Neural cell (in vitro differentiated cells): ENCODE measurements around the gene MYCBPAP. TPM values are rescaled to one million over a fixed set of nuclear protein-coding genes. Genes with fewer than 3 reads are reported as not detected.
A peak's percentile ranks its signal among the peaks of the same experiment; 100 is the strongest.

Experiments
- H2AFZ ChIP-seq: fragments of 200-600, 300-800 bp; sonication (generic), shearing (Covaris generic); 2 replicates; pipeline ENCODE4 v1.6.0; 2014; ENCODE audit warnings: low read depth, mild to moderate bottlenecking, antibody characterized with exemption, low read length, moderate library complexity
- H3F3A ChIP-seq: fragments of 200-600 bp; shearing (Covaris generic); 2 replicates; pipeline ENCODE4 v1.6.1; 2016; ENCODE audit warnings: mild to moderate bottlenecking, moderate library complexity, mixed read lengths, antibody characterized with exemption, low read length; ENCODE audit not compliant: insufficient read depth, poor library complexity, severe bottlenecking
- H3K27ac ChIP-seq: fragments of 200-600, 300-800 bp; sonication (generic), shearing (Covaris generic); 2 replicates; pipeline ENCODE4 v1.5.1; 2014; ENCODE audit warnings: mild to moderate bottlenecking, low read length, moderate library complexity
- H3K27me3 ChIP-seq: fragments of 300-800, 200-600 bp; sonication (generic), shearing (Covaris generic); 2 replicates; pipeline ENCODE4 v1.6.0; 2014; ENCODE audit warnings: mild to moderate bottlenecking, low read depth, low read length, moderate library complexity; ENCODE audit not compliant: insufficient read depth
- H3K36me3 ChIP-seq: fragments of 300-800, 200-600 bp; sonication (generic), shearing (Covaris generic); 2 replicates; pipeline ENCODE4 v1.5.1; 2014; ENCODE audit warnings: mild to moderate bottlenecking, antibody characterized with exemption, low read length, moderate library complexity; ENCODE audit not compliant: insufficient read depth
- H3K4me2 ChIP-seq: fragments of 300-800, 200-600 bp; sonication (generic), shearing (Covaris generic); 2 replicates; pipeline ENCODE4 v1.6.0; 2014; ENCODE audit warnings: mild to moderate bottlenecking, low read length
- H3K4me3 ChIP-seq: fragments of 300-800, 200-600 bp; sonication (generic), shearing (Covaris generic); 2 replicates; pipeline ENCODE4 v1.5.1; 2014; ENCODE audit warnings: mild to moderate bottlenecking, low read length, moderate library complexity
- H3K79me2 ChIP-seq: fragments of 200-600 bp; shearing (Covaris generic); replicated peaks from 2 replicates; pipeline ENCODE4 v1.6.0; 2014; ENCODE audit warnings: mild to moderate bottlenecking, low read length, moderate library complexity; ENCODE audit not compliant: insufficient read depth
- H3K9ac ChIP-seq: fragments of 300-800, 200-600 bp; sonication (generic), shearing (Covaris generic); 2 replicates; pipeline ENCODE4 v1.6.1; 2016; ENCODE audit warnings: mild to moderate bottlenecking, low read length, mixed read lengths
- H3K9me2 ChIP-seq: fragments of 200-600 bp; shearing (Covaris generic); 2 replicates; pipeline ENCODE4 v1.6.1; 2016; ENCODE audit warnings: mild to moderate bottlenecking, low read length, mixed read lengths; ENCODE audit not compliant: insufficient read depth
- H3K9me3 ChIP-seq: fragments of 200-600, 300-800 bp; sonication (generic), shearing (Covaris generic); 2 replicates; pipeline ENCODE4 v1.6.1; 2016; ENCODE audit warnings: mild to moderate bottlenecking, mixed run types, low read length, moderate library complexity, mixed read lengths
- H4K20me1 ChIP-seq: fragments of 200-600 bp; shearing (Covaris generic); 2 replicates; pipeline ENCODE4 v1.6.1; 2016; ENCODE audit warnings: mild to moderate bottlenecking, mixed run types; ENCODE audit not compliant: insufficient read depth
- EP300 ChIP-seq: fragments of 450-650 bp; conservative IDR thresholded peaks from 2 replicates; pipeline ENCODE4 v1.6.1; 2014; ENCODE audit warnings: antibody characterized with exemption, mild to moderate bottlenecking, moderate library complexity; ENCODE audit not compliant: poor library complexity, severe bottlenecking
- EZH2 ChIP-seq: fragments of 200-600, 300-800 bp; shearing (Covaris generic), sonication (generic); IDR thresholded peaks from 2 replicates; pipeline ENCODE4 v1.6.1; 2014; ENCODE audit warnings: antibody characterized with exemption, low read length, borderline replicate concordance, mild to moderate bottlenecking; ENCODE audit not compliant: insufficient read depth, poor library complexity, severe bottlenecking
- MXI1 ChIP-seq: fragments of 450-650 bp; conservative IDR thresholded peaks from 2 replicates; pipeline ENCODE4 v1.6.1; 2014; ENCODE audit warnings: antibody characterized with exemption, mild to moderate bottlenecking; ENCODE audit not compliant: poor library complexity, severe bottlenecking
- POLR2AphosphoS5 ChIP-seq: IDR thresholded peaks from 2 replicates; pipeline ENCODE4 v1.6.1; 2012
- RAD21 ChIP-seq: fragments of 450-650 bp; conservative IDR thresholded peaks from 2 replicates; pipeline ENCODE4 v1.6.1; 2014; ENCODE audit warnings: antibody characterized with exemption, mild to moderate bottlenecking, moderate library complexity
- SMC3 ChIP-seq: fragments of 450-650 bp; conservative IDR thresholded peaks from 2 replicates; pipeline ENCODE4 v1.6.1; 2014; ENCODE audit warnings: antibody characterized with exemption, mild to moderate bottlenecking, moderate library complexity; ENCODE audit not compliant: poor library complexity
- TAF1 ChIP-seq: IDR thresholded peaks from 2 replicates; pipeline ENCODE4 v1.6.1; 2012; ENCODE audit warnings: low read depth
- polyA plus RNA-seq: library from polyadenylated mRNA; depleted of rRNA; stranded (reverse); fragments of >200 nt; gene quantifications from 2 replicates; pipeline ENCODE4 v1.2.3, GENCODE V29; 2014
- TF ChIP-seq, protein P1 (sequence below): fragments of 450-650 bp; IDR thresholded peaks from 2 replicates; pipeline ENCODE4 v1.5.1; 2014; ENCODE audit warnings: antibody characterized with exemption, mild to moderate bottlenecking, moderate library complexity; ENCODE audit not compliant: poor library complexity, severe bottlenecking
- TF ChIP-seq, protein P2 (sequence below): IDR thresholded peaks from 2 replicates; pipeline ENCODE4 v1.6.1; 2012; ENCODE audit warnings: borderline replicate concordance

The MYCBPAP gene
- polyA plus RNA-seq, 1 donor from 2014 or later = 0.35 TPM

DNA sequence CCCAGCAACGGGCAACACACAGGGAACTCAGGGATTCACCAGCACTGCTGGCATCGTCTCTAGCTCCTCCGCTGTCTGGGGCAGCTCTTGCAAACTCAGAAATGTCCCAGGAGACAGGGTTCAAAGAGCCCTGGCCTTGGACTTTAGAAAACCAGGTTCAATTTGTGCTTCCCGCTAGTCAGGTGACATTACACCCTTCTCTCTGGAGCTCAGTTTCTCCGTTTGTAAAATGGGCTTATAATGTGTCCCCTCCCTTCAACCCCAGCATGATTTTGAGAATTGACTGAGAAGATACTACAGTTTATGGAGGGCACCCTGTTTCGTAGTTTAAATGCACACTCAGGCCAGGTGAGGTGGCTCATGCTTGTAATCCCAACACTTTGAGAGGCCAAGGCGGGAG is 1.9 kb upstream of the MYCBPAP start:
- H3F3A ChIP-seq = no peaks in the 10 kb centered on the region
- no peaks in the 10 kb centered on the region for H3K79me2 ChIP-seq
- no peak overlapping the region for H3K27ac ChIP-seq
- no peaks in the 10 kb centered on the region for H4K20me1 ChIP-seq
- no peak overlapping the region for H2AFZ ChIP-seq
- no peak overlapping the region for H3K4me2 ChIP-seq
- no peaks in the 10 kb centered on the region for H3K9me2 ChIP-seq
- no peak overlapping the region for H3K9ac ChIP-seq
- no peaks in the 10 kb centered on the region for H3K36me3 ChIP-seq
- no peaks in the 10 kb centered on the region for H3K9me3 ChIP-seq
- no peak overlapping the region for H3K4me3 ChIP-seq
- TF ChIP-seq, protein P1, sequence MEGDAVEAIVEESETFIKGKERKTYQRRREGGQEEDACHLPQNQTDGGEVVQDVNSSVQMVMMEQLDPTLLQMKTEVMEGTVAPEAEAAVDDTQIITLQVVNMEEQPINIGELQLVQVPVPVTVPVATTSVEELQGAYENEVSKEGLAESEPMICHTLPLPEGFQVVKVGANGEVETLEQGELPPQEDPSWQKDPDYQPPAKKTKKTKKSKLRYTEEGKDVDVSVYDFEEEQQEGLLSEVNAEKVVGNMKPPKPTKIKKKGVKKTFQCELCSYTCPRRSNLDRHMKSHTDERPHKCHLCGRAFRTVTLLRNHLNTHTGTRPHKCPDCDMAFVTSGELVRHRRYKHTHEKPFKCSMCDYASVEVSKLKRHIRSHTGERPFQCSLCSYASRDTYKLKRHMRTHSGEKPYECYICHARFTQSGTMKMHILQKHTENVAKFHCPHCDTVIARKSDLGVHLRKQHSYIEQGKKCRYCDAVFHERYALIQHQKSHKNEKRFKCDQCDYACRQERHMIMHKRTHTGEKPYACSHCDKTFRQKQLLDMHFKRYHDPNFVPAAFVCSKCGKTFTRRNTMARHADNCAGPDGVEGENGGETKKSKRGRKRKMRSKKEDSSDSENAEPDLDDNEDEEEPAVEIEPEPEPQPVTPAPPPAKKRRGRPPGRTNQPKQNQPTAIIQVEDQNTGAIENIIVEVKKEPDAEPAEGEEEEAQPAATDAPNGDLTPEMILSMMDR = no peak
- TF ChIP-seq, protein P2, sequence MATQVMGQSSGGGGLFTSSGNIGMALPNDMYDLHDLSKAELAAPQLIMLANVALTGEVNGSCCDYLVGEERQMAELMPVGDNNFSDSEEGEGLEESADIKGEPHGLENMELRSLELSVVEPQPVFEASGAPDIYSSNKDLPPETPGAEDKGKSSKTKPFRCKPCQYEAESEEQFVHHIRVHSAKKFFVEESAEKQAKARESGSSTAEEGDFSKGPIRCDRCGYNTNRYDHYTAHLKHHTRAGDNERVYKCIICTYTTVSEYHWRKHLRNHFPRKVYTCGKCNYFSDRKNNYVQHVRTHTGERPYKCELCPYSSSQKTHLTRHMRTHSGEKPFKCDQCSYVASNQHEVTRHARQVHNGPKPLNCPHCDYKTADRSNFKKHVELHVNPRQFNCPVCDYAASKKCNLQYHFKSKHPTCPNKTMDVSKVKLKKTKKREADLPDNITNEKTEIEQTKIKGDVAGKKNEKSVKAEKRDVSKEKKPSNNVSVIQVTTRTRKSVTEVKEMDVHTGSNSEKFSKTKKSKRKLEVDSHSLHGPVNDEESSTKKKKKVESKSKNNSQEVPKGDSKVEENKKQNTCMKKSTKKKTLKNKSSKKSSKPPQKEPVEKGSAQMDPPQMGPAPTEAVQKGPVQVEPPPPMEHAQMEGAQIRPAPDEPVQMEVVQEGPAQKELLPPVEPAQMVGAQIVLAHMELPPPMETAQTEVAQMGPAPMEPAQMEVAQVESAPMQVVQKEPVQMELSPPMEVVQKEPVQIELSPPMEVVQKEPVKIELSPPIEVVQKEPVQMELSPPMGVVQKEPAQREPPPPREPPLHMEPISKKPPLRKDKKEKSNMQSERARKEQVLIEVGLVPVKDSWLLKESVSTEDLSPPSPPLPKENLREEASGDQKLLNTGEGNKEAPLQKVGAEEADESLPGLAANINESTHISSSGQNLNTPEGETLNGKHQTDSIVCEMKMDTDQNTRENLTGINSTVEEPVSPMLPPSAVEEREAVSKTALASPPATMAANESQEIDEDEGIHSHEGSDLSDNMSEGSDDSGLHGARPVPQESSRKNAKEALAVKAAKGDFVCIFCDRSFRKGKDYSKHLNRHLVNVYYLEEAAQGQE = no peak
- TF ChIP-seq TAF1 = no peak
- no peak for TF ChIP-seq RAD21
- TF ChIP-seq POLR2AphosphoS5 = no peak
- no peak for TF ChIP-seq EZH2
- TF ChIP-seq EP300 = no peak
- TF ChIP-seq SMC3 = no peak
- no peak for TF ChIP-seq MXI1
- no peaks in the 10 kb centered on the region for H3K27me3 ChIP-seq

DNA sequence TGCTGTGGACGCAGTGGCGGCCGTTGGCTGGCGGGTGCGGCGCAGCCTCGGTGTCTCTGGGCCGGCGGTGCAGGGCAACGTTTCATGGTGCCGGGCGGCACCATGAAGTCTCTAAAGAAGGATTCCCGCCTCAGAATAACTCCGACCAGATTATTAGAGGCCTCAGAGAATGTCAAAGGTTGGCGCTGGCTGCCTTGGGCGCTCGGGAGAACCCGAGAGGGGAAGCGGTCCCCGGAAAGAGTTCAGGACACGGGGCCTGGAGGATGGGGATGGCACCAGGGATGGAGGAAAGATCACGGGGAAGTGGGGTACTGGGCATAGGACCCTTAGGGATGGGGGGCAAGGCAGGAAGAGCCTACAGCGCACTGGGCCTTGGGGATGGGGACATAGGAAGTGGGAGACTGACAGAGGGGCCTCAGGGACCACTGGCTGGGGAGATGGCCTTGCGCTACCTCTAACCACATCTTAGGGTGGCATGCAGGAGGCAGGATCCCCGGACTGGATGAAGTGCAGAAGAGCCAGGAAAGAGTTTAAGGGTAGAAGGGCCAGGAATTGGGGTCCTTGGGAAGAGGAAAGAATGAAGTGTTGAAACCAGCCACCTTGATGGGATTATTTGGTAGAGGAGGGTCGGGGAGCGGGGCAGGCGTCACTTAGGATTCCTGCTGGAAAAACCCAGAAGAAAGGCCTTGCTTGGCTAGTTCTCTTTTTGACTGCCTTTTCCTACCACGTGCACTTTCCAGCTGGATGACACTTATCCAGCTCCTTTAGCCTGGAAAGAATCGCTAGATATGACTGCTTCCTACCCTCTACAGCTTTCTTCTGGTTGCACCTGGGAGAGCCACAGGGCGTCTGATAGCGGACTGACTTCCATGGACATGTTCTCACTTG is 578 bp downstream of the MYCBPAP start:
- Histone ChIP-seq H3K9me3 (no peaks in the 10 kb centered on the region), H3K9ac (peak overlapping the region; percentile 24), H3K27me3 (no peaks in the 10 kb centered on the region), H4K20me1 (no peaks in the 10 kb centered on the region), H3K79me2 (no peaks in the 10 kb centered on the region), H3K36me3 (no peaks in the 10 kb centered on the region), H3K9me2 (no peaks in the 10 kb centered on the region), H3K4me3 (peak overlapping the region; percentile 58), H3K27ac (no peak overlapping the region), H3F3A (no peaks in the 10 kb centered on the region), H2AFZ (no peak overlapping the region), H3K4me2 (no peak overlapping the region)
- TF ChIP-seq POLR2AphosphoS5 (peak; percentile 11), TAF1 (no peak)
